OCI-LY1 (cell line): ENCODE measurements around the gene C4orf54.

Experiments
- H2AFZ ChIP-seq: fragments of 200-600 bp; sonication (generic), shearing (Covaris generic); 2 replicates; pipeline ENCODE4 v1.6.0; 2014; ENCODE audit warnings: antibody characterized with exemption, mild to moderate bottlenecking, low read length
- H3F3A ChIP-seq: fragments of 200-600 bp; sonication (generic), shearing (Covaris generic); 2 replicates; pipeline ENCODE4 v1.6.0; 2014; ENCODE audit warnings: mild to moderate bottlenecking, antibody characterized with exemption, low read length, moderate library complexity; ENCODE audit not compliant: insufficient read depth
- H3K27ac ChIP-seq: fragments of 200-600 bp; sonication (generic); 2 replicates; pipeline ENCODE4 v1.5.1; 2014; ENCODE audit warnings: low read length, mixed run types, mild to moderate bottlenecking, low read depth; ENCODE audit not compliant: poor library complexity, severe bottlenecking
- H3K27me3 ChIP-seq: fragments of 200-600 bp; sonication (generic); 2 replicates; pipeline ENCODE4 v1.6.0; 2014; ENCODE audit warnings: antibody characterized with exemption, mild to moderate bottlenecking, low read length, moderate library complexity; ENCODE audit not compliant: insufficient read depth
- H3K36me3 ChIP-seq: fragments of 200-600 bp; sonication (generic); 2 replicates; pipeline ENCODE4 v1.6.1; 2014; ENCODE audit warnings: mild to moderate bottlenecking, antibody characterized with exemption, low read length, moderate library complexity, mixed read lengths; ENCODE audit not compliant: insufficient read depth
- H3K4me1 ChIP-seq: fragments of 200-600 bp; sonication (generic); 2 replicates; pipeline ENCODE4 v1.5.1; 2014; ENCODE audit warnings: mild to moderate bottlenecking, low read length, moderate library complexity; ENCODE audit not compliant: insufficient read depth, severe bottlenecking
- H3K4me2 ChIP-seq: fragments of 200-600 bp; sonication (generic), shearing (Covaris generic); 2 replicates; pipeline ENCODE4 v1.6.1; 2014; ENCODE audit warnings: low read length
- H3K4me3 ChIP-seq: fragments of 200-600 bp; sonication (generic); 2 replicates; pipeline ENCODE4 v1.5.1; 2014; ENCODE audit warnings: low read length, low read depth, mild to moderate bottlenecking, mixed read lengths; ENCODE audit not compliant: poor library complexity, severe bottlenecking
- H3K79me2 ChIP-seq: fragments of 200-600 bp; shearing (Covaris generic); 2 replicates; pipeline ENCODE4 v1.6.1; 2016; ENCODE audit warnings: mixed run types, low read length, mixed read lengths; ENCODE audit not compliant: insufficient read depth
- H3K9ac ChIP-seq: fragments of 200-600 bp; sonication (generic), shearing (Covaris generic); 2 replicates; pipeline ENCODE4 v1.6.1; 2014; ENCODE audit warnings: mild to moderate bottlenecking, low read length, mixed read lengths
- H3K9me2 ChIP-seq: fragments of 200-600 bp; sonication (generic), shearing (Covaris generic); 2 replicates; pipeline ENCODE4 v1.6.1; 2014; ENCODE audit warnings: low read depth, mild to moderate bottlenecking, low read length, mixed read lengths
- H3K9me3 ChIP-seq: fragments of 200-600 bp; shearing (Covaris generic); 2 replicates; pipeline ENCODE4 v1.6.1; 2014; ENCODE audit warnings: low read length, mixed read lengths
- H4K20me1 ChIP-seq: fragments of 200-600 bp; sonication (generic), shearing (Covaris generic); 2 replicates; pipeline ENCODE4 v1.6.0; 2016; ENCODE audit warnings: mild to moderate bottlenecking, low read length; ENCODE audit not compliant: insufficient read depth
- EZH2 ChIP-seq: fragments of 200-600 bp; sonication (generic), shearing (Covaris generic); IDR thresholded peaks from 2 replicates; pipeline ENCODE4 v1.8.0; 2017; ENCODE audit warnings: borderline replicate concordance, mixed run types, mild to moderate bottlenecking, antibody characterized with exemption, low read length, moderate library complexity, mixed read lengths
- TF ChIP-seq, protein P1 (sequence below): fragments of 200-600 bp; sonication (generic), shearing (Covaris generic); IDR thresholded peaks from 2 replicates; pipeline ENCODE4 v1.5.1; 2017; ENCODE audit warnings: mild to moderate bottlenecking, antibody characterized with exemption, low read length, moderate library complexity, mixed read lengths

The C4orf54 gene

DNA sequence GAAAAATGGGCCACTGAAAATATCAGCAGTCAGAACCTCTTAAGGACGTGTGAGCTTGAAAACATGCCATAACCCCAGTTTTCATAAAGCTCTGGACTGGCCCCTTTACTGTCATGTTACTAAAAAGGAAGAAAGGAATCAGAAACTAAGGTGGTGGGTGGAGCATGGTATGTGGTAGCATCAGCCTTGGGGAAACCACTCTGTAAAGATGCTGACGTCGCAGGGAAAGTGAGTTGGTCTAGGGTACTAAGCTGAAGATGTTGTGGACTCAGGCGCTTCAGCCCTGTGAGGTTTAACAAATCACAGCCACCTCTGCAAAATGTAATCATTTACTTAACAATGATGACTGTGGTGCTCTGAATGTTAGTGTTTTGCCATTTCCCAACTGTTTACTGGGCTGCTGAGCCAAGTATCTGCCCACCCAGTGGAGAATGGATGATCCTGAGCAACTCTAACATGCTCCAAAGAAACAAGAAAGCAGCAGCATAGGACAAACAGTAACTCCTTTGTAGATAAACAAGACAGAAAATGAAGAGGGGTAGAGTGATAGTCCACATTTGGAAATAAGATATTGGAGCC lies 33.4 kb downstream of the C4orf54 start:
- Histone ChIP-seq H3K9me3 (no peaks in the 10 kb centered on the region), H3K27ac (no peak overlapping the region), H4K20me1 (no peaks in the 10 kb centered on the region), H3F3A (no peaks in the 10 kb centered on the region), H3K27me3 (no peaks in the 10 kb centered on the region), H3K9me2 (no peaks in the 10 kb centered on the region), H3K4me3 (no peak overlapping the region), H3K79me2 (no peaks in the 10 kb centered on the region), H3K4me2 (no peak overlapping the region), H3K4me1 (no peaks in the 10 kb centered on the region), H3K36me3 (no peaks in the 10 kb centered on the region), H3K9ac (no peak overlapping the region), H2AFZ (no peak overlapping the region)
- TF ChIP-seq EZH2: no peak
- TF ChIP-seq, protein P1, sequence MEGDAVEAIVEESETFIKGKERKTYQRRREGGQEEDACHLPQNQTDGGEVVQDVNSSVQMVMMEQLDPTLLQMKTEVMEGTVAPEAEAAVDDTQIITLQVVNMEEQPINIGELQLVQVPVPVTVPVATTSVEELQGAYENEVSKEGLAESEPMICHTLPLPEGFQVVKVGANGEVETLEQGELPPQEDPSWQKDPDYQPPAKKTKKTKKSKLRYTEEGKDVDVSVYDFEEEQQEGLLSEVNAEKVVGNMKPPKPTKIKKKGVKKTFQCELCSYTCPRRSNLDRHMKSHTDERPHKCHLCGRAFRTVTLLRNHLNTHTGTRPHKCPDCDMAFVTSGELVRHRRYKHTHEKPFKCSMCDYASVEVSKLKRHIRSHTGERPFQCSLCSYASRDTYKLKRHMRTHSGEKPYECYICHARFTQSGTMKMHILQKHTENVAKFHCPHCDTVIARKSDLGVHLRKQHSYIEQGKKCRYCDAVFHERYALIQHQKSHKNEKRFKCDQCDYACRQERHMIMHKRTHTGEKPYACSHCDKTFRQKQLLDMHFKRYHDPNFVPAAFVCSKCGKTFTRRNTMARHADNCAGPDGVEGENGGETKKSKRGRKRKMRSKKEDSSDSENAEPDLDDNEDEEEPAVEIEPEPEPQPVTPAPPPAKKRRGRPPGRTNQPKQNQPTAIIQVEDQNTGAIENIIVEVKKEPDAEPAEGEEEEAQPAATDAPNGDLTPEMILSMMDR: no peak

DNA sequence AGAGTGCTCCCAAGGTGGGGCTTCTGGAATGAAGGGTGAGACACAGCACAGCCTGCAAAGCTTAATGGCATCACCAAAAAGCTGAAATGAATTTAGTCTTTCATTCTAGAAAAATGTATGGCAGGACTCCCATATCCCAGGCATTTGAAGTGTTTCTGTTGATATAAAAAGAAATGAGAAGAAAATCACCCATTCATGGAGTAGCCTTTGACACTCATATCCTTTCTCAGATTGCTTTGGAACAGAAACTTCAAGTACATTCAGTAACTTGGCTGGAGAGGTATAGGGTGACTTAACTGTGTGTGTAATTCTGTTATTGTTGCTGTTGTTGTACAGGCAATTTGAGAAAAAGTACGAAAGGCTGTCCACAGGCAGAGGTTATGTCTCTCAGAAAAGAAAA lies 35.3 kb downstream of the C4orf54 start:
- no peaks in the 10 kb centered on the region for H3K36me3 ChIP-seq
- no peak overlapping the region for H2AFZ ChIP-seq
- H3K4me1 ChIP-seq: no peaks in the 10 kb centered on the region
- no peak overlapping the region for H3K9ac ChIP-seq
- H3K4me2 ChIP-seq: no peak overlapping the region
- no peak overlapping the region for H3K4me3 ChIP-seq
- TF ChIP-seq EZH2: no peak
- TF ChIP-seq, protein P1: no peak
- H4K20me1 ChIP-seq: no peaks in the 10 kb centered on the region
- no peaks in the 10 kb centered on the region for H3K9me2 ChIP-seq
- H3F3A ChIP-seq: no peaks in the 10 kb centered on the region
- H3K79me2 ChIP-seq: no peaks in the 10 kb centered on the region
- H3K9me3 ChIP-seq: no peaks in the 10 kb centered on the region
- H3K27ac ChIP-seq: no peak overlapping the region
- no peaks in the 10 kb centered on the region for H3K27me3 ChIP-seq

DNA sequence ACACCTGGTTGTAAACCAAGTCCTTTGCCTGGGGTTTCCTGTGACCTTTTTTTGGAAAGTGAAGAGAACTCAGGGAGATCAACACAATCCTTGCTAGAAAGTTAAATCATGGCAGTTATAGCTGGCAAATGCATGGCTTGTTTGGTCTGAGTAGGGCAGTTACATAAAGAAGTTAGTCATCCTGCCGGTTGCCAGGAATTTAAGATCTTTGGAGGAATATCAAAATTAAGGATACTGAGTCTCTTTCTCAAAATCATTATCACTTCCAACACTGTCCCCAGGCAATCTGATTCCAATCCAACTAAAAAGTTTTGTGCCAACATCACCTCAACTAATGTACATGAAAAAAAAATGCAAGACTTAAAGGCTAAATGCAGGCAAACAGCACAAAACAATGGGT lies 40.3 kb downstream of the C4orf54 start:
- Histone ChIP-seq H3K9me2 (no peaks in the 10 kb centered on the region), H4K20me1 (no peaks in the 10 kb centered on the region), H3K4me2 (no peak overlapping the region), H3K4me1 (no peaks in the 10 kb centered on the region), H2AFZ (no peak overlapping the region), H3K4me3 (no peak overlapping the region), H3K27ac (no peak overlapping the region), H3K79me2 (no peaks in the 10 kb centered on the region), H3K36me3 (no peaks in the 10 kb centered on the region), H3F3A (no peaks in the 10 kb centered on the region), H3K9me3 (no peaks in the 10 kb centered on the region), H3K27me3 (no peaks in the 10 kb centered on the region), H3K9ac (no peak overlapping the region)
- TF ChIP-seq, protein P1: no peak
- no peak for TF ChIP-seq EZH2
